Kidney (tissue), 14 donors: ENCODE results near the gene PDE10A. TPM values are rescaled to one million over a fixed set of nuclear protein-coding genes. Genes with fewer than 3 reads are reported as not detected.
"Not testable (repeated sequence)": the region's sequence is repeated elsewhere in the genome, so short reads cannot be mapped to it uniquely, and the experiment has no call there.

Experiments
- DNase-seq, 5 donors: peaks; one replicate each; pipeline ENCODE4 v3.0.0-alpha.2; 2013 to 2020
- FAIRE-seq: peaks from 2 replicates; lab custom pipeline; 2012; peaks lifted over from hg19 to GRCh38; lab: Jason Lieb, UNC
- H3K27ac ChIP-seq, 2 donors: one replicate each; pipeline ENCODE4 v1.7.0; 2013; ENCODE audit warnings: low read depth in 2 of 2, low read length in 2 of 2, inconsistent platforms in 1 of 2
- H3K27me3 ChIP-seq: one replicate; pipeline ENCODE4 v1.7.1; 2013; ENCODE audit warnings: low read length, inconsistent platforms; ENCODE audit not compliant: control insufficient read depth, insufficient read depth
- H3K36me3 ChIP-seq, 3 donors: one replicate each; pipeline versions ENCODE4 v1.7.0 to v1.7.1; 2013; ENCODE audit warnings: low read length in 3 of 3, control low read depth in 1 of 3, inconsistent platforms in 1 of 3; ENCODE audit not compliant: insufficient read depth in 3 of 3, control insufficient read depth in 2 of 3
- H3K4me1 ChIP-seq, 3 donors: one replicate each; pipeline versions ENCODE4 v1.7.0 to v1.7.1; 2013; ENCODE audit warnings: low read length in 3 of 3, inconsistent platforms in 1 of 3, low read depth in 1 of 3; ENCODE audit not compliant: control insufficient read depth in 2 of 3, insufficient read depth in 2 of 3
- H3K4me3 ChIP-seq, 3 donors: one replicate each; pipeline versions ENCODE4 v1.7.0 to v1.8.1; 2013; ENCODE audit warnings: low read length in 3 of 3, control low read depth in 1 of 3, inconsistent platforms in 1 of 3
- H3K9ac ChIP-seq, 3 donors: one replicate each; pipeline versions ENCODE4 v1.7.0 to v1.7.1; 2013; ENCODE audit warnings: low read length in 3 of 3, control low read depth in 1 of 3, inconsistent platforms in 1 of 3
- H3K9me3 ChIP-seq, 3 donors: one replicate each; pipeline versions ENCODE4 v1.7.0 to v1.7.1; 2013; ENCODE audit warnings: low read length in 3 of 3, control low read depth in 1 of 3, inconsistent platforms in 1 of 3; ENCODE audit not compliant: control insufficient read depth in 2 of 3, insufficient read depth in 1 of 3
- intact Hi-C: fragments of 100-400 bp; cut with DNase I; formaldehyde crosslinking; loops from one replicate; pipeline ENCODE4 v1.11.1; 2022
- polyA plus RNA-seq: library from polyadenylated mRNA; stranded (reverse); fragments of 350-450 nt; fragmentation: Illumina TruSeq; extraction: RNeasy Lipid Tissue Mini Kit (QIAGEN cat#74804); gene quantifications from one replicate; pipeline ENCODE4 v1.2.3, GENCODE V29; 2014; ENCODE audit warnings: low read depth, low replicate concordance; ENCODE audit not compliant: insufficient read depth
- total RNA-seq: library from RNA; stranded (reverse); fragmentation: NEBNext Ultra II Directional; extraction: Animal tissue kit (Norgen Biotek cat#: 25700); gene quantifications from one replicate; pipeline ENCODE4 v1.2.1, GENCODE V29; 2021
- TF ChIP-seq, protein P1 (sequence below): IDR thresholded peaks from 3 replicates; pipeline ENCODE4 v1.5.1; 2012; ENCODE audit warnings: mild to moderate bottlenecking, moderate library complexity, borderline replicate concordance; ENCODE audit not compliant: insufficient read depth; ENCODE audit errors: extremely low read depth
- donor health status: control.
- donor health status: control.
- donor health status: control.
- donor health status: control.
- donor health status: control.
- donor health status: DM: yes; HTN: yes; CAD: no.
- donor health status: Normal renal cell carcinoma (clear cell type).

Gene PDE10A
- total and polyA plus RNA-seq, 2 donors from 2014 or later, result 4.8 to 23.1 TPM

- TF ChIP-seq, protein P1, sequence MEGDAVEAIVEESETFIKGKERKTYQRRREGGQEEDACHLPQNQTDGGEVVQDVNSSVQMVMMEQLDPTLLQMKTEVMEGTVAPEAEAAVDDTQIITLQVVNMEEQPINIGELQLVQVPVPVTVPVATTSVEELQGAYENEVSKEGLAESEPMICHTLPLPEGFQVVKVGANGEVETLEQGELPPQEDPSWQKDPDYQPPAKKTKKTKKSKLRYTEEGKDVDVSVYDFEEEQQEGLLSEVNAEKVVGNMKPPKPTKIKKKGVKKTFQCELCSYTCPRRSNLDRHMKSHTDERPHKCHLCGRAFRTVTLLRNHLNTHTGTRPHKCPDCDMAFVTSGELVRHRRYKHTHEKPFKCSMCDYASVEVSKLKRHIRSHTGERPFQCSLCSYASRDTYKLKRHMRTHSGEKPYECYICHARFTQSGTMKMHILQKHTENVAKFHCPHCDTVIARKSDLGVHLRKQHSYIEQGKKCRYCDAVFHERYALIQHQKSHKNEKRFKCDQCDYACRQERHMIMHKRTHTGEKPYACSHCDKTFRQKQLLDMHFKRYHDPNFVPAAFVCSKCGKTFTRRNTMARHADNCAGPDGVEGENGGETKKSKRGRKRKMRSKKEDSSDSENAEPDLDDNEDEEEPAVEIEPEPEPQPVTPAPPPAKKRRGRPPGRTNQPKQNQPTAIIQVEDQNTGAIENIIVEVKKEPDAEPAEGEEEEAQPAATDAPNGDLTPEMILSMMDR, result no peak
- FAIRE-seq, result no peak
- no peak for DNase-seq
These were observed 100.5 kb downstream of the PDE10A start for GRCh38 chr6:165562421-165563090.

GRCh38 chr6:165559632-165560031 is 103.4 kb downstream of the PDE10A start:
- FAIRE-seq (no peak), DNase-seq (no peak)

More at GRCh38 chr6:165562421-165563090, 100.5 kb downstream of the PDE10A start:
- Histone ChIP-seq H3K9me3 (peaks cover 0 to 7% (median 0%) of the 10 kb centered on the region in 3 donors), H3K4me3 (no peak overlapping the region), H3K4me1 (no peaks in the 10 kb centered on the region), H3K36me3 (no peaks in the 10 kb centered on the region), H3K27ac (no peak overlapping the region), H3K27me3 (no peaks in the 10 kb centered on the region), H3K9ac (no peak overlapping the region)
- intact Hi-C loops, result no loop called here

GRCh38 chr6:165558097-165558496 is 104.9 kb downstream of the PDE10A start:
- not testable (repeated sequence) for H3K4me3 ChIP-seq, H3K36me3 ChIP-seq, H3K27me3 ChIP-seq

More at GRCh38 chr6:165559632-165560031, 103.4 kb downstream of the PDE10A start:
- no peaks in the 10 kb centered on the region for H3K36me3 ChIP-seq
- H3K4me1 ChIP-seq, result peaks cover 0 to 5% (median 0%) of the 10 kb centered on the region in 3 donors
- H3K27ac ChIP-seq, result no peak overlapping the region
- TF ChIP-seq, protein P1, result no peak
- no peaks in the 10 kb centered on the region for H3K9me3 ChIP-seq
- H3K27me3 ChIP-seq, result no peaks in the 10 kb centered on the region
- intact Hi-C loops, result no loop called here
- H3K4me3 ChIP-seq, result no peak overlapping the region
- H3K9ac ChIP-seq, result no peak overlapping the region

DNA sequence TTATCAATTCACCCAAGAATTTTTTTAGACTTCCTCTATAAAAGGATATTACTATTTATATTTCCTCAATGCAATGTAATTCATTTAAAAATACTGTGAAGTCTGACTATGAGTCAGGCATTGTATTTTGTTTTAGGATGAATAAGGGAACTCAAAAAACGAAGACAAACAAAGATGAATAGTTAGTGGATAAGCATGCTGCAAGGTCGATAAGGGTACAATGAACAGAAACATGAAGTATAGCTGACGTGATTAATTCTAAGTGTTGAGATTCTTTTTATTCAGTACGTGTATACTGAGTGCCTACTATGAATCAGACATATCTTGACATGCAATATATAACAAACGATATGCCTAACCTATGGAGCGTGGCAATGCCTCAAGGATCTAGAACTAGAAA is 105.4 kb downstream of the PDE10A start:
- FAIRE-seq, result no peak
- no peak overlapping the region for H3K4me3 ChIP-seq
- intact Hi-C loops, result no loop called here

More at GRCh38 chr6:165558097-165558496, 104.9 kb downstream of the PDE10A start:
- DNase-seq, H3K4me1 ChIP-seq, intact Hi-C loops, H3K9me3 ChIP-seq, H3K27ac ChIP-seq, FAIRE-seq, H3K9ac ChIP-seq: not testable (repeated sequence)

More for the DNA sequence above, 105.4 kb downstream of the PDE10A start:
- Histone ChIP-seq H3K9me3 (no peaks in the 10 kb centered on the region), H3K36me3 (no peaks in the 10 kb centered on the region), H3K27me3 (no peaks in the 10 kb centered on the region), H3K4me1 (peaks cover 0 to 9% (median 0%) of the 10 kb centered on the region in 3 donors), H3K27ac (no peak overlapping the region), H3K9ac (no peak overlapping the region)
- TF ChIP-seq, protein P1, result no peak
- DNase-seq, result no peak
